Measurements from ENCODE around the gene AMER3.

DNA sequence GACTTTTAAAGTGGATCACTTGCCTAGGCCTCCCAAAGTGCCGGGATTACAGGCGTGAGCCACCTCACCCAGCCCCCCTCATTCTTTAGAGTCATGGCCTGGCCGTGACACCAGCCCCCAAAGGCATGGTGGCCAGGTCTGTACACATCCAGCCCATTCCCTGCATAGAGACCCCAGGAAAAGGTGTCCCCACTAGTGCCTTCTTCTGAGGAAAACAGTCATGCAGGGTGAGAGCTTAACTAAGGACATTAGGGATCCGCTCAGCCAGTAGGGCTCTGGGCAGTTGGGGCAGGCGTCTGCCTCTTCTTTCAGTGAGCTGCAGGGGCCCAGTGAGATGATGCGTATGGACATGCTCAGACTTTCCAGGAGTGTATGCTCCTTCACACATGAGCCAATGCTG, 5.7 kb upstream of the AMER3 start:
- TF ChIP-seq, protein P1, sequence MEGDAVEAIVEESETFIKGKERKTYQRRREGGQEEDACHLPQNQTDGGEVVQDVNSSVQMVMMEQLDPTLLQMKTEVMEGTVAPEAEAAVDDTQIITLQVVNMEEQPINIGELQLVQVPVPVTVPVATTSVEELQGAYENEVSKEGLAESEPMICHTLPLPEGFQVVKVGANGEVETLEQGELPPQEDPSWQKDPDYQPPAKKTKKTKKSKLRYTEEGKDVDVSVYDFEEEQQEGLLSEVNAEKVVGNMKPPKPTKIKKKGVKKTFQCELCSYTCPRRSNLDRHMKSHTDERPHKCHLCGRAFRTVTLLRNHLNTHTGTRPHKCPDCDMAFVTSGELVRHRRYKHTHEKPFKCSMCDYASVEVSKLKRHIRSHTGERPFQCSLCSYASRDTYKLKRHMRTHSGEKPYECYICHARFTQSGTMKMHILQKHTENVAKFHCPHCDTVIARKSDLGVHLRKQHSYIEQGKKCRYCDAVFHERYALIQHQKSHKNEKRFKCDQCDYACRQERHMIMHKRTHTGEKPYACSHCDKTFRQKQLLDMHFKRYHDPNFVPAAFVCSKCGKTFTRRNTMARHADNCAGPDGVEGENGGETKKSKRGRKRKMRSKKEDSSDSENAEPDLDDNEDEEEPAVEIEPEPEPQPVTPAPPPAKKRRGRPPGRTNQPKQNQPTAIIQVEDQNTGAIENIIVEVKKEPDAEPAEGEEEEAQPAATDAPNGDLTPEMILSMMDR (IDR thresholded peaks at IDR 0.05; ENCODE audit: low read length) = no peak
- no peak for TF ChIP-seq EZH2 (optimal IDR thresholded peaks at IDR 0.05; ENCODE audit: low read depth, low read length)
